Measurements from ENCODE around the gene MYB. TPM values are rescaled to one million over a fixed set of nuclear protein-coding genes. Genes with fewer than 3 reads are reported as not detected.

Gene MYB
- total RNA-seq, 1 donor from 2014 or later: 4.7 TPM

GRCh38 chr6:135260612-135261011 lies 79.5 kb downstream of the MYB start:
- Mint-ChIP-seq H3K36me3 (no peaks in the 10 kb centered on the region), H3K27me3 (peaks cover 4% of the 10 kb centered on the region), H3K27ac (no peak overlapping the region), H3K4me3 (no peak overlapping the region), H3K9me3 (no peaks in the 10 kb centered on the region), H3K4me1 (ENCODE audit: unreplicated experiment) (no peaks in the 10 kb centered on the region)
- no peak for DNase-seq (ENCODE audit: extremely low spot score, unreplicated experiment)
- no peak for TF ChIP-seq CTCF (conservative IDR thresholded peaks at IDR 0.05)

GRCh38 chr6:135261872-135262725 lies 81.0 kb downstream of the MYB start:
- no peak for DNase-seq (ENCODE audit: extremely low spot score, unreplicated experiment)
- Mint-ChIP-seq H3K9me3 (no peaks in the 10 kb centered on the region), H3K36me3 (no peaks in the 10 kb centered on the region), H3K4me3 (no peak overlapping the region), H3K27ac (no peak overlapping the region), H3K4me1 (ENCODE audit: unreplicated experiment) (no peaks in the 10 kb centered on the region), H3K27me3 (no peaks in the 10 kb centered on the region)
- TF ChIP-seq CTCF (conservative IDR thresholded peaks at IDR 0.05): no peak

GRCh38 chr6:135265278-135265677 lies 84.2 kb downstream of the MYB start:
- no peak for DNase-seq (ENCODE audit: extremely low spot score, unreplicated experiment)
- H3K27me3 Mint-ChIP-seq: no peaks in the 10 kb centered on the region
- no peaks in the 10 kb centered on the region for H3K9me3 Mint-ChIP-seq
- no peak for TF ChIP-seq CTCF (conservative IDR thresholded peaks at IDR 0.05)
- no peak overlapping the region for H3K27ac Mint-ChIP-seq
- H3K4me1 Mint-ChIP-seq (ENCODE audit: unreplicated experiment): no peaks in the 10 kb centered on the region
- H3K36me3 Mint-ChIP-seq: no peaks in the 10 kb centered on the region
- no peak overlapping the region for H3K4me3 Mint-ChIP-seq

GRCh38 chr6:135266675-135267074 lies 85.6 kb downstream of the MYB start:
- TF ChIP-seq CTCF (conservative IDR thresholded peaks at IDR 0.05): no peak
- H3K4me3 Mint-ChIP-seq: no peak overlapping the region
- H3K9me3 Mint-ChIP-seq: no peaks in the 10 kb centered on the region
- DNase-seq (ENCODE audit: extremely low spot score, unreplicated experiment): no peak
- H3K4me1 Mint-ChIP-seq (ENCODE audit: unreplicated experiment): peaks cover 13% of the 10 kb centered on the region
- H3K36me3 Mint-ChIP-seq: no peaks in the 10 kb centered on the region
- no peaks in the 10 kb centered on the region for H3K27me3 Mint-ChIP-seq
- H3K27ac Mint-ChIP-seq: no peak overlapping the region

GRCh38 chr6:135267085-135267484 lies 86.0 kb downstream of the MYB start:
- Mint-ChIP-seq H3K4me3 (no peak overlapping the region), H3K4me1 (ENCODE audit: unreplicated experiment) (peaks cover 13% of the 10 kb centered on the region)
- no peak for DNase-seq (ENCODE audit: extremely low spot score, unreplicated experiment)

More at GRCh38 chr6:135267085-135267484, 86.0 kb downstream of the MYB start:
- Mint-ChIP-seq H3K36me3 (no peaks in the 10 kb centered on the region), H3K27ac (no peak overlapping the region), H3K27me3 (no peaks in the 10 kb centered on the region), H3K9me3 (no peaks in the 10 kb centered on the region)
- TF ChIP-seq CTCF (conservative IDR thresholded peaks at IDR 0.05): no peak

Data from type B pancreatic cell (in vitro differentiated cells).